ENCODE measurements around the gene KLHL6.
A peak's percentile ranks its signal among the peaks of the same experiment; 100 is the strongest.

KLHL6 gene

DNA sequence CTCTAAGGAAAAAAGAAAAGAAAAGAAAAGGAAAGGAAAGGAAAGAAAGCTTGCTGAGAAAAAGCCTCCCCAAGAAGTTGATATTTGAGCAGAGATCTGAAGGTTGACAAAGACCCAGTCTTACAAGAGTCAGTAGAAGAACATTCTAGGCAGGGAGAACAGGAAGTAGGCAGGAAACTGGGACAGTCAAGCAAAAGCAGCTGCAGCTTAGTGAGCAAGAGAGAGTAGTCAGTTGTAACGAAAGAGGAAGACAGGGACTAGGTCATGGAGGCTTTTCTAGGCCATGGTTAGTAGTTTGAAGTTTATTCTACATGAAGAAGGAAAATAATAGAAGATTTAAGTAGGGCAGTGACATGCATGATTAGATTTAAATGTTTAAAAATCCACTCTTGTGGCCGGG is 31.8 kb upstream of the KLHL6 start:
- H3K27ac Mint-ChIP-seq, result no peak overlapping the region
- H3K4me3 Mint-ChIP-seq, result no peak overlapping the region
- peaks cover 22% of the 10 kb centered on the region for H3K4me1 Mint-ChIP-seq

GRCh38 chr3:183586477-183586876 is 31.0 kb upstream of the KLHL6 start:
- no peak for DNase-seq
- Mint-ChIP-seq H3K9me3 (no peaks in the 10 kb centered on the region), H3K36me3 (ENCODE audit: low read depth) (no peaks in the 10 kb centered on the region), H3K27ac (no peak overlapping the region), H3K27me3 (ENCODE audit: low read depth, poor library complexity) (peaks cover 6% of the 10 kb centered on the region), H3K4me1 (peaks cover 24% of the 10 kb centered on the region), H3K4me3 (no peak overlapping the region)
- no peak for TF ChIP-seq CTCF (IDR thresholded peaks at IDR 0.05)

More for the DNA sequence above, 31.8 kb upstream of the KLHL6 start:
- Mint-ChIP-seq H3K27me3 (ENCODE audit: low read depth, poor library complexity) (peaks cover 6% of the 10 kb centered on the region), H3K36me3 (ENCODE audit: low read depth) (no peaks in the 10 kb centered on the region), H3K9me3 (no peaks in the 10 kb centered on the region)
- no peak for TF ChIP-seq CTCF (IDR thresholded peaks at IDR 0.05)
- DNase-seq, result no peak

GRCh38 chr3:183584914-183585280 is 29.4 kb upstream of the KLHL6 start:
- peaks cover 26% of the 10 kb centered on the region for H3K4me1 Mint-ChIP-seq
- no peak for DNase-seq
- H3K4me3 Mint-ChIP-seq, result no peak overlapping the region
- H3K27me3 Mint-ChIP-seq (ENCODE audit: low read depth, poor library complexity), result peaks cover 14% of the 10 kb centered on the region
- TF ChIP-seq CTCF (IDR thresholded peaks at IDR 0.05), result no peak
- no peaks in the 10 kb centered on the region for H3K36me3 Mint-ChIP-seq (ENCODE audit: low read depth)
- no peak overlapping the region for H3K27ac Mint-ChIP-seq
- H3K9me3 Mint-ChIP-seq, result no peaks in the 10 kb centered on the region

DNA sequence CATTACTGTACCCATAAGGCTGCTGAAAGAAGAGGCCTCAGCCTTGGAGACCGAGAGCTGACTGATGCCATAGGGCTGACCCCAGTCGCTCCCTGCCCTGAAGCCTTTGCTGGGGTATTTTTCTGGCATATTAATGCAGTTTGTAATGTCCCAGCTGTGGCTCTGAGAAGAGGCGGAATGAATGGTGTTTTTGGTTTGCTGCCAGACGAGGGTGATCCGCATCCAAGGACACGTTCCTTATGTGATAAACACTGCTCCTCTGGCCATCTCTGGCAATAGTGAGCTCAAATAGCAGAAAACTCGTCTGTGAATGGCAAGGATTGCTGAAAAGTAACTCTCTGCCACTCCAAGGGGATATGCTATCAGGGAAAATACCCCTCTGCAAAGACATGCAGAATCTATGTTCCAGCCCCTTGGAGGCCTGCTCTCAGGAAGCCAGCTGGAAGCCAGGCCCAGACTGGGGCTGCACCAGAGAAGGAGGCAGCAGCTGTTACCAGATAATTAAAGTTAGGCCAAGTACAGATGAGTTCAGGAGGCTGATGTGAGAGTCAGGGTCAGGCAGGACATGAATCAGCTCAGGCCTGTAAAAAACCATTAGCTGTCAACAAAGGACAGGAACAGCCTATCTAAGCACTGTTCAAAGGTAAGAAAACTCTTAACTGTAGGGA is 28.9 kb upstream of the KLHL6 start:
- peaks cover 16% of the 10 kb centered on the region for H3K27me3 Mint-ChIP-seq (ENCODE audit: low read depth, poor library complexity)
- DNase-seq, result peak; percentile 8
- no peak for TF ChIP-seq CTCF (IDR thresholded peaks at IDR 0.05)
- no peak overlapping the region for H3K4me3 Mint-ChIP-seq
- H3K36me3 Mint-ChIP-seq (ENCODE audit: low read depth), result no peaks in the 10 kb centered on the region
- H3K27ac Mint-ChIP-seq, result peak overlapping the region; percentile 89
- no peaks in the 10 kb centered on the region for H3K9me3 Mint-ChIP-seq
- H3K4me1 Mint-ChIP-seq, result peaks cover 26% of the 10 kb centered on the region

DNA sequence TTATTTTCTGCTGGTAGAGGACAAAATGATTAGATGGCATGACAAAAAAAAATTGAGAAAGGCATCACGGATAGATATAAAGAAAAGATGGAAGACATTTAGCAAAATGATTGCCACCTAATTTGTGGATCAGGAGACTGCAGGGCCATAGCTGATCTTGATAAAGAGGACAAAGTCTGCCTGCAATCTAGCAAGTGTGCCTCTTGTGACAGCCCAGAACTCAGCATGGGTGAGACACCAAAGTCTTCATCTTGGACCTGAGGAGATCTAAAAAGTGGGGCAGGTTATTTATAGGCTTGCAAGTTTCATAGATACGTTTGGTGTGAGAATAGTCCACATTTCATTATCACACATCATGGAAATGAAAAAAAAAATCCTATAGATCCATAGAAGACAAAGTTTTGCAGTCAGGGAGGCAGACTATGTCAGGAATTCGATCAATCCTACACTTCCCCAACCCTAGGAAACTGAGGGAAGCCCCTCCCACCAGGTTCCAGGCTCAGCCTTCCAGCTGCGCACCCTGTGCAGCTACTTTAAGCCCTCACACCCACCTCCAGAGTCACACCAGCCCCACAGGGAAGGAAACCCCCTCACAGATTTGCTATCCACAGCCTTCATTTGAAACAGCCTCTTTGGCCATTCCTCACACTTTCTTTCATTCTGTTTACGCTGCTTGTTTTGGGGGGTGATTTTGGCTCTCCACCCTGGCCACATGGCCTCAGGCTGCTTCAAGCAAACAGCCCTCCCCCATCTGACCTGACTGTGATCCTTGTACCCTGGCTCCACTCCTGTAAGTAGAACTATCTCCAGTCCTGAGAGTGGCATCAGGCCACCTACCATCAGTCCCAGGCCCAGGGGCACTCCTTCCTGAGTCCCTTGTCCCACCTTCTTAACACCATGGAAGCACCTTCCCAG is 28.1 kb upstream of the KLHL6 start:
- peaks cover 26% of the 10 kb centered on the region for H3K4me1 Mint-ChIP-seq
- H3K27me3 Mint-ChIP-seq (ENCODE audit: low read depth, poor library complexity), result peaks cover 21% of the 10 kb centered on the region
- TF ChIP-seq CTCF (IDR thresholded peaks at IDR 0.05), result no peak
- no peak for DNase-seq
- no peaks in the 10 kb centered on the region for H3K36me3 Mint-ChIP-seq (ENCODE audit: low read depth)
- H3K27ac Mint-ChIP-seq, result no peak overlapping the region
- H3K9me3 Mint-ChIP-seq, result no peaks in the 10 kb centered on the region
- no peak overlapping the region for H3K4me3 Mint-ChIP-seq
